CD14-positive monocyte (primary cell): Measurements from ENCODE around the gene SLC12A6. TPM values are rescaled to one million over a fixed set of nuclear protein-coding genes. Genes with fewer than 3 reads are reported as not detected.

ENCODE experiments used
- DNase-seq, 3 donors: peaks; one replicate each; pipeline ENCODE4 v3.0.0-alpha.2; 2011 to 2022
- H2AFZ ChIP-seq: 2 replicates; pipeline ENCODE4 v1.6.0; 2012; ENCODE audit warnings: mild to moderate bottlenecking, low read depth, low read length, inconsistent platforms; ENCODE audit not compliant: insufficient read depth, poor library complexity, severe bottlenecking
- H3K27ac ChIP-seq, 2 donors: 1 replicate in 1 of 2; 2 replicates in 1 of 2; pipeline ENCODE4 v1.5.1; 2012 to 2013; ENCODE audit warnings: low read length in 2 of 2, control low read depth in 1 of 2, inconsistent platforms in 1 of 2, low read depth in 1 of 2, mild to moderate bottlenecking in 1 of 2
- H3K27me3 ChIP-seq, 2 donors: one replicate each; pipeline versions ENCODE4 v1.6.0 to v1.6.1; 2011 to 2013; ENCODE audit warnings: low read length in 2 of 2; ENCODE audit not compliant: control insufficient read depth in 2 of 2, insufficient read depth in 2 of 2
- H3K36me3 ChIP-seq, 2 donors: replicated peaks in 1 of 2; 1 replicate in 1 of 2; 2 replicates in 1 of 2; pipeline versions ENCODE4 v1.5.1 to v1.6.1; 2012 to 2013; ENCODE audit warnings: low read length in 2 of 2, control low read depth in 1 of 2, inconsistent platforms in 1 of 2, mild to moderate bottlenecking in 1 of 2; ENCODE audit not compliant: insufficient read depth in 2 of 2, control insufficient read depth in 1 of 2
- H3K4me1 ChIP-seq, 2 donors: 1 replicate in 1 of 2; 2 replicates in 1 of 2; pipeline versions ENCODE4 v1.5.1 to v1.6.1; 2012 to 2013; ENCODE audit warnings: low read length in 2 of 2, control low read depth in 1 of 2, inconsistent platforms in 1 of 2, mild to moderate bottlenecking in 1 of 2, moderate library complexity in 1 of 2; ENCODE audit not compliant: insufficient read depth in 2 of 2, control insufficient read depth in 1 of 2
- H3K4me2 ChIP-seq: replicated peaks from 2 replicates; pipeline ENCODE3; 2012; ENCODE audit warnings: low read length, moderate library complexity, mild to moderate bottlenecking; ENCODE audit not compliant: poor library complexity, severe bottlenecking; ENCODE audit errors: extremely low read depth
- H3K4me3 ChIP-seq, 3 experiments: fragments of 200-600 bp in 1 of 3; sonication (generic) in 1 of 3; replicated peaks in 1 of 3; 1 replicate in 2 of 3; 2 replicates in 1 of 3; pipeline ENCODE4 v1.5.1; 2011 to 2013; ENCODE audit warnings: low read length in 3 of 3, mild to moderate bottlenecking in 3 of 3, control low read depth in 2 of 3, low read depth in 2 of 3, inconsistent platforms in 1 of 3, moderate library complexity in 1 of 3
- H3K79me2 ChIP-seq: 2 replicates; pipeline ENCODE4 v1.6.0; 2012; ENCODE audit warnings: mild to moderate bottlenecking, control low read depth, inconsistent platforms, low read length, moderate library complexity; ENCODE audit not compliant: insufficient read depth
- H3K9ac ChIP-seq: 2 replicates; pipeline ENCODE4 v1.6.0; 2017; ENCODE audit warnings: low read length, mild to moderate bottlenecking; ENCODE audit not compliant: insufficient read depth, poor library complexity, severe bottlenecking
- H3K9me3 ChIP-seq, 2 donors: replicated peaks in 1 of 2; 1 replicate in 1 of 2; 2 replicates in 1 of 2; pipeline versions ENCODE4 v1.5.1 to v1.6.1; 2012 to 2013; ENCODE audit warnings: low read length in 2 of 2, control low read depth in 1 of 2; ENCODE audit not compliant: control insufficient read depth in 1 of 2, insufficient read depth in 1 of 2
- H4K20me1 ChIP-seq: 2 replicates; pipeline ENCODE4 v1.6.0; 2012; ENCODE audit warnings: mild to moderate bottlenecking, low read length, control low read depth, moderate library complexity; ENCODE audit not compliant: insufficient read depth
- H3K27ac Mint-ChIP-seq, 7 donors: one replicate each; pipeline ENCODE4 v1.8.0; 2020; ENCODE audit warnings: mild to moderate bottlenecking in 7 of 7, mixed read lengths in 7 of 7, moderate library complexity in 6 of 7, inconsistent platforms in 2 of 7
- H3K27me3 Mint-ChIP-seq, 3 donors: one replicate each; pipeline ENCODE4 v1.8.0; 2021 to 2022; ENCODE audit warnings: low read depth in 3 of 3, mild to moderate bottlenecking in 3 of 3, mixed read lengths in 3 of 3, moderate library complexity in 3 of 3, inconsistent platforms in 1 of 3
- H3K36me3 Mint-ChIP-seq, 2 donors: one replicate each; pipeline ENCODE4 v1.8.0; 2020; ENCODE audit warnings: mixed read lengths in 2 of 2, inconsistent platforms in 1 of 2, mild to moderate bottlenecking in 1 of 2
- H3K4me1 Mint-ChIP-seq: one replicate; pipeline ENCODE4 v1.8.0; 2020; ENCODE audit warnings: mild to moderate bottlenecking, mixed read lengths
- H3K4me3 Mint-ChIP-seq, 2 donors: one replicate each; pipeline ENCODE4 v1.8.0; 2020; ENCODE audit warnings: mild to moderate bottlenecking in 2 of 2, mixed read lengths in 2 of 2, moderate library complexity in 1 of 2
- H3K9me3 Mint-ChIP-seq, 7 donors: one replicate each; pipeline ENCODE4 v1.8.0; 2020 to 2022; ENCODE audit warnings: mixed read lengths in 7 of 7, mild to moderate bottlenecking in 6 of 7, moderate library complexity in 6 of 7, inconsistent platforms in 2 of 7
- CTCF ChIP-seq: fragments of 200-600 bp; IDR thresholded peaks from one replicate; pipeline ENCODE4 v1.8.0; 2022; ENCODE audit warnings: antibody characterized with exemption, mild to moderate bottlenecking
- WGBS: methylation state at CpG from one replicate; pipeline ENCODE4 v1.1.5; 2013; ENCODE audit warnings: missing lambda C conversion rate; ENCODE audit not compliant: insufficient coverage; 5-methylcytosine and 5-hydroxymethylcytosine counted together
- intact Hi-C, 2 donors: fragments of 100-400 bp; cut with micrococcal nuclease; formaldehyde crosslinking; loops; one replicate each; pipeline versions ENCODE4 v1.15.0 to v1.15.1; 2023
- polyA plus RNA-seq, 3 donors: library from polyadenylated mRNA; depleted of rRNA in 1 of 3; unstranded in 2 of 3; stranded (reverse) in 1 of 3; fragments of 300-500 nt in 2 of 3; fragments of >200 nt in 1 of 3; fragmentation: Illumina TruSeq in 2 of 3; gene quantifications; 1 replicate in 2 of 3; 2 replicates in 1 of 3; pipeline ENCODE4 v1.2.3, GENCODE V29; 2012 to 2021

The SLC12A6 gene
- polyA plus RNA-seq, 3 donors, result 5.4 to 80.0 (median 8.0) TPM

- Histone ChIP-seq H3K27ac (peak overlapping the region in 1 of 2 donors; percentile 32), H3K9ac (no peak overlapping the region), H2AFZ (no peak overlapping the region), H3K79me2 (peaks cover 93% of the 10 kb centered on the region), H3K36me3 (peaks cover 10 to 21% of the 10 kb centered on the region in 2 donors), H3K4me3 (no peak overlapping the region), H3K4me2 (no peak overlapping the region), H3K4me1 (peaks cover 41 to 50% of the 10 kb centered on the region in 2 donors), H4K20me1 (peaks cover 36% of the 10 kb centered on the region), H3K9me3 (no peaks in the 10 kb centered on the region), H3K27me3 (no peaks in the 10 kb centered on the region)
- H3K27ac Mint-ChIP-seq, result peak overlapping the region in 6 of 7 donors; percentile 0 to 79 (median 53)
- TF ChIP-seq CTCF, result no peak
- intact Hi-C loops, result loop anchor here (10.0 kb wide), 2 partner anchors 107 to 653 kb away; partner anchors contain the start of genes EMC4 (in 1 of the 2) and ZNF770 (in 1 of the 2)
- peaks cover 0 to 2% (median 0%) of the 10 kb centered on the region in 3 donors for H3K27me3 Mint-ChIP-seq
- peaks cover 52% of the 10 kb centered on the region for H3K4me1 Mint-ChIP-seq
- no CpG with 5 or more reads among the region's 2 CpGs for WGBS
- peaks cover 0 to 3% (median 0%) of the 10 kb centered on the region in 7 donors for H3K9me3 Mint-ChIP-seq
- DNase-seq, result no peak
- H3K4me3 Mint-ChIP-seq, result no peak overlapping the region
- H3K36me3 Mint-ChIP-seq, result peaks cover 24 to 35% of the 10 kb centered on the region in 2 donors
Observed at GRCh38 chr15:34331809-34332208, 5.8 kb downstream of the SLC12A6 start.

- intact Hi-C loops, result loop anchor here (10.0 kb wide), 2 partner anchors 105 to 655 kb away; partner anchors contain the start of genes EMC4 (in 1 of the 2) and ZNF770 (in 1 of the 2)
- Histone ChIP-seq H3K4me2 (no peak overlapping the region), H3K27ac (no peak overlapping the region), H3K27me3 (no peaks in the 10 kb centered on the region), H3K36me3 (peaks cover 10 to 21% of the 10 kb centered on the region in 2 donors), H3K4me3 (no peak overlapping the region), H3K9ac (no peak overlapping the region), H2AFZ (no peak overlapping the region), H3K79me2 (peaks cover 96% of the 10 kb centered on the region), H3K4me1 (peaks cover 30 to 36% of the 10 kb centered on the region in 2 donors), H4K20me1 (peaks cover 51% of the 10 kb centered on the region), H3K9me3 (no peaks in the 10 kb centered on the region)
- Mint-ChIP-seq H3K27me3 (peaks cover 0 to 2% (median 0%) of the 10 kb centered on the region in 3 donors), H3K36me3 (peaks cover 24 to 35% of the 10 kb centered on the region in 2 donors), H3K4me1 (peaks cover 41% of the 10 kb centered on the region), H3K9me3 (peaks cover 0 to 3% (median 0%) of the 10 kb centered on the region in 7 donors), H3K4me3 (no peak overlapping the region), H3K27ac (no peak overlapping the region)
- no peak for TF ChIP-seq CTCF
- DNase-seq, result no peak
- WGBS, result no CpG with 5 or more reads among the region's 5 CpGs
Observed at GRCh38 chr15:34330279-34330678, 7.3 kb downstream of the SLC12A6 start.
